Hepatocyte (in vitro differentiated cells): ENCODE measurements around the gene MVD.

Experiments used
- EZH2 ChIP-seq: fragments of 200-600 bp; sonication (generic); IDR thresholded peaks from 2 replicates; pipeline ENCODE4 v1.6.1; 2016; ENCODE audit warnings: antibody characterized with exemption, mild to moderate bottlenecking, borderline replicate concordance
- EZH2phosphoT487 ChIP-seq: fragments of 200-600 bp; sonication (generic); IDR thresholded peaks from one replicate; pipeline ENCODE4 v1.6.1; 2018; ENCODE audit warnings: antibody characterized with exemption, mild to moderate bottlenecking, low read depth, moderate library complexity; ENCODE audit not compliant: unreplicated experiment, severe bottlenecking
- TF ChIP-seq, protein P1 (sequence below): fragments of 200-600 bp; sonication (generic); IDR thresholded peaks from 2 replicates; pipeline ENCODE4 v1.5.1; 2016; ENCODE audit warnings: antibody characterized with exemption, mild to moderate bottlenecking; ENCODE audit not compliant: poor library complexity

DNA sequence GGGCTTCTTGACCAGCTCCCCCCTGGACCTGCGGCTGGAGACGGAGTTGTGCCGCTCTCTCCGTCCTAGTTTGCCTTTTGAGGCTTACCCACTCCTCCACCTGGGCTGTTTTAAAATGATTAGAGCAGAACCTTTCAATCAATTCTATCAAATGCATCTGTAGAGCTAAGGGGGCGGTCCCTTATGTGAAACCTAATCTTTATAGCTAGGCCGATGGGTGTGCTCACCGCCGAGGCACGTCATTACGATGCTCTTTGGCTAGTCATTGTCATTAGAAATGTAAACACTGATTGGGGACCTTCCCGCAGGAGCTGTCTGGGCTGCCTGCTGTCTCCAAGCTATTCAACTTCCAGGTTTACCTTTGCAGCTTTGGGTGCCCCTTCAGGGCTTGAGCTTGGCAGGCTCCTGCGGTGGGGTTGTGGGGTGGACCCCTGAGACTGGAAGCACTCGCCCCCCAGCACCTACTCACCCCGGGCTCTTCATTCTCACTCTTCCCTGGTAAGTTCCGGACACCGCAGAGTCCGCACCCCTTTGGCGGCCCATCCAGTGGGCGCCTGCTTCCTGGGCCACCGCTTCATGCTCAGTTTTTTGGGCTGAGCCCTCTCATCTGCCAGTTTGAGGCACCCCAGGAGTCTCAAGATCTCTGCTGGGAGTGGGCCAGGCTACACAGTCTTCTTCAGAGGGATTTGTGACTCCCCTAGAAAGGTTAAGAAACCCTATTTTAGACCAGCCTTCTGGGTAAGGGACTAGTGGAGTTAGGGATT lies 45.4 kb downstream of the MVD start:
- TF ChIP-seq, protein P1, sequence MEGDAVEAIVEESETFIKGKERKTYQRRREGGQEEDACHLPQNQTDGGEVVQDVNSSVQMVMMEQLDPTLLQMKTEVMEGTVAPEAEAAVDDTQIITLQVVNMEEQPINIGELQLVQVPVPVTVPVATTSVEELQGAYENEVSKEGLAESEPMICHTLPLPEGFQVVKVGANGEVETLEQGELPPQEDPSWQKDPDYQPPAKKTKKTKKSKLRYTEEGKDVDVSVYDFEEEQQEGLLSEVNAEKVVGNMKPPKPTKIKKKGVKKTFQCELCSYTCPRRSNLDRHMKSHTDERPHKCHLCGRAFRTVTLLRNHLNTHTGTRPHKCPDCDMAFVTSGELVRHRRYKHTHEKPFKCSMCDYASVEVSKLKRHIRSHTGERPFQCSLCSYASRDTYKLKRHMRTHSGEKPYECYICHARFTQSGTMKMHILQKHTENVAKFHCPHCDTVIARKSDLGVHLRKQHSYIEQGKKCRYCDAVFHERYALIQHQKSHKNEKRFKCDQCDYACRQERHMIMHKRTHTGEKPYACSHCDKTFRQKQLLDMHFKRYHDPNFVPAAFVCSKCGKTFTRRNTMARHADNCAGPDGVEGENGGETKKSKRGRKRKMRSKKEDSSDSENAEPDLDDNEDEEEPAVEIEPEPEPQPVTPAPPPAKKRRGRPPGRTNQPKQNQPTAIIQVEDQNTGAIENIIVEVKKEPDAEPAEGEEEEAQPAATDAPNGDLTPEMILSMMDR = no peak
- TF ChIP-seq EZH2 (no peak), EZH2phosphoT487 (no peak)
